Measurements from ENCODE around the gene KRT14.

DNA sequence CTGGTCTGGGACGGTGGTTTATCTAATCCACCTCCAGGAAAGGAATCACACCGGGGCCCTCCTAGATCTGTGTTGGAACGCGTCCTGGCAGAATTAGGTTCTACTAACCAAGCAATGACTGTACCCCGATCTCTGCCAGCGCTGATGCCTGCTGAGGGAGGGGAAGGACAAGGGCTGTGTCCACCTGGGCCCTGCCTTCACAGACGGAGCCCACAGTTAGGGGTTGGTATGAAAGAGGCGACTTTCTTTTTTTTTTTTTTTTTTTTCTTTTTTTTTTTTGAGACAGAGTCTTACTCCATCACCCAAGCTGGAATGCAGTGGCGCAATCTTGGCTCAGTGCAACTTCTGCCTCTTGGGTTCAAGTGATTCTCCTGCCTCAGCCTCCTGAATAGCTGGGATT, 48.7 kb downstream of the KRT14 start:
- TF ChIP-seq POLR2A (IDR thresholded peaks at IDR 0.05), result no peak
- TF ChIP-seq, protein P1, sequence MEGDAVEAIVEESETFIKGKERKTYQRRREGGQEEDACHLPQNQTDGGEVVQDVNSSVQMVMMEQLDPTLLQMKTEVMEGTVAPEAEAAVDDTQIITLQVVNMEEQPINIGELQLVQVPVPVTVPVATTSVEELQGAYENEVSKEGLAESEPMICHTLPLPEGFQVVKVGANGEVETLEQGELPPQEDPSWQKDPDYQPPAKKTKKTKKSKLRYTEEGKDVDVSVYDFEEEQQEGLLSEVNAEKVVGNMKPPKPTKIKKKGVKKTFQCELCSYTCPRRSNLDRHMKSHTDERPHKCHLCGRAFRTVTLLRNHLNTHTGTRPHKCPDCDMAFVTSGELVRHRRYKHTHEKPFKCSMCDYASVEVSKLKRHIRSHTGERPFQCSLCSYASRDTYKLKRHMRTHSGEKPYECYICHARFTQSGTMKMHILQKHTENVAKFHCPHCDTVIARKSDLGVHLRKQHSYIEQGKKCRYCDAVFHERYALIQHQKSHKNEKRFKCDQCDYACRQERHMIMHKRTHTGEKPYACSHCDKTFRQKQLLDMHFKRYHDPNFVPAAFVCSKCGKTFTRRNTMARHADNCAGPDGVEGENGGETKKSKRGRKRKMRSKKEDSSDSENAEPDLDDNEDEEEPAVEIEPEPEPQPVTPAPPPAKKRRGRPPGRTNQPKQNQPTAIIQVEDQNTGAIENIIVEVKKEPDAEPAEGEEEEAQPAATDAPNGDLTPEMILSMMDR (IDR thresholded peaks at IDR 0.05), result no peak

Data from suprapubic skin (tissue), 3 donors.